Measurements from ENCODE around the gene EIF5AL1. TPM values are rescaled to one million over a fixed set of nuclear protein-coding genes. Genes with fewer than 3 reads are reported as not detected.

Gene EIF5AL1
- total and polyA plus RNA-seq, 2 experiments from 2014 or later = 2.0 to 20.4 TPM

- Histone ChIP-seq H2AFZ (no peak overlapping the region), H4K20me1 (replicated peaks; ENCODE audit: insufficient read depth) (no peaks in the 10 kb centered on the region), H3K4me1 (ENCODE audit: insufficient read depth) (no peaks in the 10 kb centered on the region), H3K27ac (ENCODE audit: low read depth) (no peak overlapping the region), H3K4me2 (no peak overlapping the region), H3F3A (replicated peaks; ENCODE audit: low read depth) (no peaks in the 10 kb centered on the region), H3K36me3 (ENCODE audit: insufficient read depth) (no peaks in the 10 kb centered on the region), H3K9me2 (ENCODE audit: insufficient read depth) (no peaks in the 10 kb centered on the region), H3K79me2 (replicated peaks; ENCODE audit: insufficient read depth) (no peaks in the 10 kb centered on the region), H3K27me3 (ENCODE audit: insufficient read depth) (no peaks in the 10 kb centered on the region), H3K4me3 (no peak overlapping the region)
- DNase-seq (ENCODE audit: low spot score) (no peak), ATAC-seq (no peak)
- Mint-ChIP-seq H3K4me3 (no peak overlapping the region), H3K27ac (no peak overlapping the region), H3K36me3 (ENCODE audit: low read depth) (no peaks in the 10 kb centered on the region; the same call in 2 of the 3 replicates), H3K27me3 (ENCODE audit: insufficient read depth, low read depth, poor library complexity) (peaks cover 21% of the 10 kb centered on the region), H3K4me1 (peaks cover 4% of the 10 kb centered on the region), H3K9me3 (no peaks in the 10 kb centered on the region)
- TF ChIP-seq POLR2AphosphoS5 (IDR thresholded peaks at IDR 0.05; ENCODE audit: low read depth) (no peak), JUNB (IDR thresholded peaks at IDR 0.05; ENCODE audit: unreplicated experiment) (no peak), ZNF331 (CRISPR knock-in tag; IDR thresholded peaks at IDR 0.05; ENCODE audit: low read depth) (no peak), ZNF462 (CRISPR knock-in tag; IDR thresholded peaks at IDR 0.05) (no peak), CREB1 (CRISPR knock-in tag; IDR thresholded peaks at IDR 0.05; ENCODE audit: low read depth) (no peak), EZH2phosphoT487 (IDR thresholded peaks at IDR 0.05; ENCODE audit: unreplicated experiment) (no peak), STAT1 (IDR thresholded peaks at IDR 0.05; ENCODE audit: unreplicated experiment) (no peak), NANOG (IDR thresholded peaks at IDR 0.05; ENCODE audit: borderline replicate concordance) (no peak), EZH2 (IDR thresholded peaks at IDR 0.05; ENCODE audit: low read depth, unreplicated experiment) (no peak), ZNF114 (CRISPR knock-in tag; IDR thresholded peaks at IDR 0.05) (no peak)
- TF ChIP-seq, protein P1, sequence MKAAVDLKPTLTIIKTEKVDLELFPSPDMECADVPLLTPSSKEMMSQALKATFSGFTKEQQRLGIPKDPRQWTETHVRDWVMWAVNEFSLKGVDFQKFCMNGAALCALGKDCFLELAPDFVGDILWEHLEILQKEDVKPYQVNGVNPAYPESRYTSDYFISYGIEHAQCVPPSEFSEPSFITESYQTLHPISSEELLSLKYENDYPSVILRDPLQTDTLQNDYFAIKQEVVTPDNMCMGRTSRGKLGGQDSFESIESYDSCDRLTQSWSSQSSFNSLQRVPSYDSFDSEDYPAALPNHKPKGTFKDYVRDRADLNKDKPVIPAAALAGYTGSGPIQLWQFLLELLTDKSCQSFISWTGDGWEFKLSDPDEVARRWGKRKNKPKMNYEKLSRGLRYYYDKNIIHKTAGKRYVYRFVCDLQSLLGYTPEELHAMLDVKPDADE (IDR thresholded peaks at IDR 0.05) = no peak
- TF ChIP-seq, protein P2, sequence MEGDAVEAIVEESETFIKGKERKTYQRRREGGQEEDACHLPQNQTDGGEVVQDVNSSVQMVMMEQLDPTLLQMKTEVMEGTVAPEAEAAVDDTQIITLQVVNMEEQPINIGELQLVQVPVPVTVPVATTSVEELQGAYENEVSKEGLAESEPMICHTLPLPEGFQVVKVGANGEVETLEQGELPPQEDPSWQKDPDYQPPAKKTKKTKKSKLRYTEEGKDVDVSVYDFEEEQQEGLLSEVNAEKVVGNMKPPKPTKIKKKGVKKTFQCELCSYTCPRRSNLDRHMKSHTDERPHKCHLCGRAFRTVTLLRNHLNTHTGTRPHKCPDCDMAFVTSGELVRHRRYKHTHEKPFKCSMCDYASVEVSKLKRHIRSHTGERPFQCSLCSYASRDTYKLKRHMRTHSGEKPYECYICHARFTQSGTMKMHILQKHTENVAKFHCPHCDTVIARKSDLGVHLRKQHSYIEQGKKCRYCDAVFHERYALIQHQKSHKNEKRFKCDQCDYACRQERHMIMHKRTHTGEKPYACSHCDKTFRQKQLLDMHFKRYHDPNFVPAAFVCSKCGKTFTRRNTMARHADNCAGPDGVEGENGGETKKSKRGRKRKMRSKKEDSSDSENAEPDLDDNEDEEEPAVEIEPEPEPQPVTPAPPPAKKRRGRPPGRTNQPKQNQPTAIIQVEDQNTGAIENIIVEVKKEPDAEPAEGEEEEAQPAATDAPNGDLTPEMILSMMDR (conservative IDR thresholded peaks at IDR 0.05; ENCODE audit: low read depth in 2 of 2) = no peak
- TF ChIP-seq, protein P3, sequence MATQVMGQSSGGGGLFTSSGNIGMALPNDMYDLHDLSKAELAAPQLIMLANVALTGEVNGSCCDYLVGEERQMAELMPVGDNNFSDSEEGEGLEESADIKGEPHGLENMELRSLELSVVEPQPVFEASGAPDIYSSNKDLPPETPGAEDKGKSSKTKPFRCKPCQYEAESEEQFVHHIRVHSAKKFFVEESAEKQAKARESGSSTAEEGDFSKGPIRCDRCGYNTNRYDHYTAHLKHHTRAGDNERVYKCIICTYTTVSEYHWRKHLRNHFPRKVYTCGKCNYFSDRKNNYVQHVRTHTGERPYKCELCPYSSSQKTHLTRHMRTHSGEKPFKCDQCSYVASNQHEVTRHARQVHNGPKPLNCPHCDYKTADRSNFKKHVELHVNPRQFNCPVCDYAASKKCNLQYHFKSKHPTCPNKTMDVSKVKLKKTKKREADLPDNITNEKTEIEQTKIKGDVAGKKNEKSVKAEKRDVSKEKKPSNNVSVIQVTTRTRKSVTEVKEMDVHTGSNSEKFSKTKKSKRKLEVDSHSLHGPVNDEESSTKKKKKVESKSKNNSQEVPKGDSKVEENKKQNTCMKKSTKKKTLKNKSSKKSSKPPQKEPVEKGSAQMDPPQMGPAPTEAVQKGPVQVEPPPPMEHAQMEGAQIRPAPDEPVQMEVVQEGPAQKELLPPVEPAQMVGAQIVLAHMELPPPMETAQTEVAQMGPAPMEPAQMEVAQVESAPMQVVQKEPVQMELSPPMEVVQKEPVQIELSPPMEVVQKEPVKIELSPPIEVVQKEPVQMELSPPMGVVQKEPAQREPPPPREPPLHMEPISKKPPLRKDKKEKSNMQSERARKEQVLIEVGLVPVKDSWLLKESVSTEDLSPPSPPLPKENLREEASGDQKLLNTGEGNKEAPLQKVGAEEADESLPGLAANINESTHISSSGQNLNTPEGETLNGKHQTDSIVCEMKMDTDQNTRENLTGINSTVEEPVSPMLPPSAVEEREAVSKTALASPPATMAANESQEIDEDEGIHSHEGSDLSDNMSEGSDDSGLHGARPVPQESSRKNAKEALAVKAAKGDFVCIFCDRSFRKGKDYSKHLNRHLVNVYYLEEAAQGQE (IDR thresholded peaks at IDR 0.05; ENCODE audit: unreplicated experiment) = no peak
These were observed 4.7 kb upstream of the EIF5AL1 start for GRCh38 chr10:79507440-79508167.
